WTC11 (cell line): Measurements from ENCODE around the gene BPTF. TPM values are rescaled to one million over a fixed set of nuclear protein-coding genes. Genes with fewer than 3 reads are reported as not detected.

Source experiments
- ATAC-seq: fragments of 200-7000 bp; cut with Tn5 transposase; 2 replicates; pipeline ENCODE4 v1.10.0; 2021; ENCODE audit warnings: mild to moderate bottlenecking, moderate library complexity
- CTCF ChIA-PET: fragments of 300-600 bp; sonication (Branson Sonifier 250); formaldehyde crosslinking; loops from one replicate; lab custom pipeline; 2021; ENCODE audit warnings: antibody characterized with exemption; lab: Charles Lee
- POLR2A ChIA-PET: fragments of 350-600 bp; sonication (Branson Sonifier 250); formaldehyde crosslinking; loops from one replicate; lab custom pipeline; 2021; ENCODE audit warnings: antibody characterized with exemption; lab: Charles Lee
- DNase-seq: peaks from one replicate; pipeline ENCODE4 v3.0.0; 2021; ENCODE audit warnings: low spot score
- H3K27ac Mint-ChIP-seq: 2 replicates; pipeline ENCODE4 v1.8.0; 2021; ENCODE audit warnings: mixed read lengths
- H3K27me3 Mint-ChIP-seq: 2 replicates; pipeline ENCODE4 v1.8.0; 2021; ENCODE audit warnings: low read depth, mild to moderate bottlenecking, moderate library complexity, mixed read lengths
- H3K36me3 Mint-ChIP-seq: 2 replicates; pipeline ENCODE4 v1.8.0; 2021; ENCODE audit warnings: mixed read lengths
- H3K4me1 Mint-ChIP-seq: 2 replicates; pipeline ENCODE4 v1.8.0; 2022; ENCODE audit warnings: mixed read lengths
- H3K4me3 Mint-ChIP-seq: 2 replicates; pipeline ENCODE4 v1.8.0; 2021; ENCODE audit warnings: mild to moderate bottlenecking, moderate library complexity, mixed read lengths
- H3K9me3 Mint-ChIP-seq: 2 replicates; pipeline ENCODE4 v1.8.0; 2021; ENCODE audit warnings: mixed read lengths
- AFF4 ChIP-seq: sonication (generic); formaldehyde crosslinking; IDR thresholded peaks from 2 replicates; pipeline ENCODE4 v1.8.1; 2023; ENCODE audit warnings: mild to moderate bottlenecking, missing genetic modification reagents, borderline replicate concordance
- AR ChIP-seq: fragments of 250-450 bp; sonication (Bioruptor Pico); IDR thresholded peaks from 2 replicates; pipeline ENCODE4 v1.9.0; 2021; ENCODE audit warnings: mild to moderate bottlenecking
- CBFB ChIP-seq: sonication (generic); formaldehyde crosslinking; IDR thresholded peaks from 2 replicates; pipeline ENCODE4 v1.8.1; 2022; ENCODE audit warnings: mild to moderate bottlenecking, low read depth, missing genetic modification reagents
- E2F5 ChIP-seq: sonication (generic); formaldehyde crosslinking; IDR thresholded peaks from 2 replicates; pipeline ENCODE4 v1.8.1; 2022; ENCODE audit warnings: mild to moderate bottlenecking, moderate library complexity, missing genetic modification reagents
- ELF4 ChIP-seq: sonication (generic); formaldehyde crosslinking; IDR thresholded peaks from 2 replicates; pipeline ENCODE4 v1.8.1; 2022; ENCODE audit warnings: low read depth, mild to moderate bottlenecking, moderate library complexity, missing genetic modification reagents
- GABPB1 ChIP-seq: sonication (generic); formaldehyde crosslinking; IDR thresholded peaks from 2 replicates; pipeline ENCODE4 v1.8.1; 2023; ENCODE audit warnings: mild to moderate bottlenecking, missing genetic modification reagents
- JUN ChIP-seq: sonication (generic); formaldehyde crosslinking; IDR thresholded peaks from 2 replicates; pipeline ENCODE4 v1.8.0; 2023; ENCODE audit warnings: mild to moderate bottlenecking, missing genetic modification reagents
- MXD4 ChIP-seq: fragments of 250-450 bp; sonication (Bioruptor Pico); IDR thresholded peaks from 2 replicates; pipeline ENCODE4 v1.8.0; 2021; ENCODE audit warnings: mild to moderate bottlenecking, moderate library complexity, borderline replicate concordance
- NFYB ChIP-seq: sonication (generic); formaldehyde crosslinking; conservative IDR thresholded peaks from 2 replicates; pipeline ENCODE4 v1.8.0; 2022; ENCODE audit warnings: low read depth, missing genetic modification reagents
- STAT6 ChIP-seq: sonication (generic); formaldehyde crosslinking; conservative IDR thresholded peaks from 2 replicates; pipeline ENCODE4 v1.8.1; 2023; ENCODE audit warnings: mild to moderate bottlenecking, low read depth, missing genetic modification reagents, moderate library complexity
- TCF7 ChIP-seq: sonication (generic); formaldehyde crosslinking; IDR thresholded peaks from 2 replicates; pipeline ENCODE4 v1.8.0; 2022; ENCODE audit warnings: mild to moderate bottlenecking, low read depth, missing genetic modification reagents, moderate library complexity
- TEAD1 ChIP-seq: sonication (generic); formaldehyde crosslinking; IDR thresholded peaks from 2 replicates; pipeline ENCODE4 v1.8.0; 2022; ENCODE audit warnings: mild to moderate bottlenecking, missing genetic modification reagents
- TEAD4 ChIP-seq: sonication (generic); formaldehyde crosslinking; IDR thresholded peaks from 2 replicates; pipeline ENCODE4 v1.8.0; 2022; ENCODE audit warnings: mild to moderate bottlenecking, missing genetic modification reagents
- TP53 ChIP-seq: sonication (generic); formaldehyde crosslinking; IDR thresholded peaks from 2 replicates; pipeline ENCODE4 v1.8.1; 2023; ENCODE audit warnings: mild to moderate bottlenecking, missing genetic modification reagents
- USF2 ChIP-seq: sonication (generic); formaldehyde crosslinking; IDR thresholded peaks from 2 replicates; pipeline ENCODE4 v1.8.1; 2023; ENCODE audit warnings: mild to moderate bottlenecking, missing genetic modification reagents, moderate library complexity
- ZBTB43 ChIP-seq: sonication (generic); formaldehyde crosslinking; IDR thresholded peaks from 2 replicates; pipeline ENCODE4 v1.8.1; 2023; ENCODE audit warnings: mild to moderate bottlenecking, missing genetic modification reagents
- ZNF219 ChIP-seq: sonication (generic); formaldehyde crosslinking; IDR thresholded peaks from 2 replicates; pipeline ENCODE4 v1.8.0; 2023; ENCODE audit warnings: missing genetic modification reagents, mild to moderate bottlenecking, borderline replicate concordance
- ZNF263 ChIP-seq: sonication (generic); formaldehyde crosslinking; IDR thresholded peaks from 2 replicates; pipeline ENCODE4 v1.8.1; 2022; ENCODE audit warnings: low read depth, mild to moderate bottlenecking, moderate library complexity, missing genetic modification reagents
- ZNF281 ChIP-seq: sonication (generic); formaldehyde crosslinking; IDR thresholded peaks from 2 replicates; pipeline ENCODE4 v1.8.0; 2023; ENCODE audit warnings: mild to moderate bottlenecking, missing genetic modification reagents
- total RNA-seq: library from RNA; stranded (reverse); gene quantifications from 3 replicates; pipeline ENCODE4 v1.2.3, GENCODE V29; 2021

Gene BPTF
- total RNA-seq, 1 experiment from 2014 or later: 178 TPM

- H3K36me3 Mint-ChIP-seq: peaks cover 85% of the 10 kb centered on the region
- ATAC-seq: peak; percentile 61
- TF ChIP-seq TEAD1 (CRISPR knock-in tag): no peak
- no peak for TF ChIP-seq ZNF263 (CRISPR knock-in tag)
- no peak for TF ChIP-seq NFYB (CRISPR knock-in tag)
- TF ChIP-seq STAT6 (CRISPR knock-in tag): no peak
- TF ChIP-seq ELF4 (CRISPR knock-in tag): no peak
- TF ChIP-seq ZNF219: no peak
- no peak for TF ChIP-seq GABPB1 (CRISPR knock-in tag)
- TF ChIP-seq USF2: no peak
- no peak for TF ChIP-seq MXD4 (CRISPR knock-in tag)
- no peak for TF ChIP-seq TCF7 (CRISPR knock-in tag)
- no peak for TF ChIP-seq TP53
- TF ChIP-seq TEAD4 (CRISPR knock-in tag): no peak
- TF ChIP-seq AFF4 (CRISPR knock-in tag): no peak
- no peak for TF ChIP-seq AR
- no peak for TF ChIP-seq ZBTB43 (CRISPR knock-in tag)
- TF ChIP-seq CBFB: no peak
- TF ChIP-seq E2F5 (CRISPR knock-in tag): no peak
- no peak for TF ChIP-seq JUN
- no peak for TF ChIP-seq ZNF281
- TF ChIP-seq, all 79 proteins: peak for 0
- Mint-ChIP-seq H3K4me3 (no peak overlapping the region), H3K27ac (no peak overlapping the region), H3K27me3 (no peaks in the 10 kb centered on the region), H3K4me1 (no peaks in the 10 kb centered on the region), H3K9me3 (no peaks in the 10 kb centered on the region)
- DNase-seq: no peak
- CTCF ChIA-PET: interaction anchor here (0.6 to 1.9 kb wide), 17 partner anchors 11 to 467 kb away, joined by 3 to 18 read pairs (median 4); no protein-coding TSS in a partner anchor
- POLR2A ChIA-PET: interaction anchor here (1.0 kb wide), 1 partner anchor 16 kb away, joined by 3 read pairs; no protein-coding TSS in a partner anchor
Observed at GRCh38 chr17:67942810-67943209, 117.5 kb downstream of the BPTF start.
